IMR-90 (cell line): Measurements from ENCODE around the gene PRF1. TPM values are rescaled to one million over a fixed set of nuclear protein-coding genes. Genes with fewer than 3 reads are reported as not detected.

Experiments used
- ATAC-seq: fragments of 200-7000 bp; cut with Tn5 transposase; 2 replicates; pipeline ENCODE4 v1.9.1; 2020; ENCODE audit warnings: low read depth, mild to moderate bottlenecking, moderate library complexity
- BruUV-seq: library from RNA; stranded (reverse); fragments of 400-500 nt; replicated peaks from 2 replicates; lab custom pipeline; 2021; lab: Mats Ljungman, UMichigan
- CTCF ChIA-PET: fragments of 300-600 bp; formaldehyde crosslinking; extraction: SDS; loops from one replicate; lab custom pipeline; 2021; ENCODE audit warnings: antibody characterized with exemption; lab: Yijun Ruan, JAX
- POLR2A ChIA-PET: fragments of 300-600 bp; sonication (Branson Sonifier 250); formaldehyde crosslinking; loops from one replicate; lab custom pipeline; 2022; ENCODE audit warnings: antibody characterized with exemption; ENCODE audit not compliant: unreplicated experiment; lab: Charles Lee
- DNase-seq: peaks from one replicate; pipeline ENCODE4 v3.0.0; 2013
- H2AFZ ChIP-seq: replicated peaks from 2 replicates; pipeline ENCODE3; 2013; ENCODE audit warnings: low read length, mild to moderate bottlenecking; ENCODE audit not compliant: poor library complexity
- H2AK5ac ChIP-seq: 2 replicates; pipeline ENCODE4 v1.6.1; 2013; ENCODE audit warnings: low read depth, low read length, inconsistent platforms
- H2AK9ac ChIP-seq: replicated peaks from 2 replicates; pipeline ENCODE3; 2013; ENCODE audit warnings: mild to moderate bottlenecking, low read depth, low read length, moderate library complexity; ENCODE audit not compliant: poor library complexity
- H2BK120ac ChIP-seq: 2 replicates; pipeline ENCODE4 v1.6.1; 2013; ENCODE audit warnings: low read depth, low read length, inconsistent platforms
- H2BK15ac ChIP-seq: 3 replicates; pipeline ENCODE4 v1.6.1; 2013; ENCODE audit warnings: low read depth, low read length, inconsistent platforms
- H2BK20ac ChIP-seq: 2 replicates; pipeline ENCODE4 v1.6.1; 2013; ENCODE audit warnings: low read depth, mild to moderate bottlenecking, inconsistent platforms, low read length, moderate library complexity
- H2BK5ac ChIP-seq: 2 replicates; pipeline ENCODE4 v1.6.1; 2013; ENCODE audit warnings: mild to moderate bottlenecking, low read depth, low read length, inconsistent platforms; ENCODE audit not compliant: poor library complexity, severe bottlenecking
- H3K14ac ChIP-seq: replicated peaks from 2 replicates; pipeline ENCODE4 v1.6.1; 2013; ENCODE audit warnings: low read depth, low read length, inconsistent platforms
- H3K18ac ChIP-seq: 2 replicates; pipeline ENCODE4 v1.6.1; 2013; ENCODE audit warnings: low read depth, low read length, control low read depth
- H3K23ac ChIP-seq: 2 replicates; pipeline ENCODE4 v1.6.1; 2013; ENCODE audit warnings: low read depth, low read length, inconsistent platforms
- H3K27ac ChIP-seq: 2 replicates; pipeline ENCODE4 v1.5.1; 2013; ENCODE audit warnings: mild to moderate bottlenecking, control low read depth, low read length; ENCODE audit not compliant: insufficient read depth
- H3K27me3 ChIP-seq: 2 replicates; pipeline ENCODE4 v1.6.1; 2013; ENCODE audit warnings: low read length; ENCODE audit not compliant: control insufficient read depth, insufficient read depth
- H3K36me3 ChIP-seq: 2 replicates; pipeline ENCODE4 v1.6.1; 2013; ENCODE audit warnings: low read length, mixed read lengths; ENCODE audit not compliant: control insufficient read depth, insufficient read depth
- H3K4ac ChIP-seq: 2 replicates; pipeline ENCODE4 v1.6.1; 2013; ENCODE audit warnings: low read depth, low read length, inconsistent platforms
- H3K4me1 ChIP-seq: 2 replicates; pipeline ENCODE4 v1.6.1; 2013; ENCODE audit warnings: low read length, mixed read lengths; ENCODE audit not compliant: control insufficient read depth, insufficient read depth
- H3K4me2 ChIP-seq: 2 replicates; pipeline ENCODE4 v1.6.1; 2013; ENCODE audit warnings: low read depth, mild to moderate bottlenecking, control low read depth, low read length, moderate library complexity
- H3K4me3 ChIP-seq: 2 replicates; pipeline ENCODE4 v1.5.1; 2013; ENCODE audit warnings: low read depth, mild to moderate bottlenecking, control low read depth, low read length, moderate library complexity; ENCODE audit not compliant: insufficient read depth
- H3K56ac ChIP-seq: 2 replicates; pipeline ENCODE4 v1.6.1; 2013; ENCODE audit warnings: low read length, inconsistent platforms; ENCODE audit not compliant: insufficient read depth; ENCODE audit errors: extremely low read depth
- H3K79me1 ChIP-seq, 2 experiments: 2 replicates each; pipeline ENCODE4 v1.6.1; 2013; ENCODE audit warnings: low read length in 2 of 2, inconsistent platforms in 1 of 2, low read depth in 1 of 2
- H3K9ac ChIP-seq: 2 replicates; pipeline ENCODE4 v1.6.1; 2013; ENCODE audit warnings: low read depth, low read length, control low read depth
- H3K9me1 ChIP-seq: 2 replicates; pipeline ENCODE4 v1.6.1; 2013; ENCODE audit warnings: low read length, inconsistent platforms; ENCODE audit not compliant: insufficient read depth
- H3K9me3 ChIP-seq: 2 replicates; pipeline ENCODE4 v1.6.1; 2013; ENCODE audit warnings: low read length; ENCODE audit not compliant: control insufficient read depth, insufficient read depth
- H4K20me1 ChIP-seq: 2 replicates; pipeline ENCODE4 v1.6.1; 2013; ENCODE audit warnings: low read length, inconsistent platforms; ENCODE audit not compliant: insufficient read depth
- H4K5ac ChIP-seq: 2 replicates; pipeline ENCODE4 v1.6.1; 2013; ENCODE audit warnings: mild to moderate bottlenecking, low read depth, low read length, control low read depth
- H4K8ac ChIP-seq, 2 experiments: 2 replicates each; pipeline ENCODE4 v1.6.1; 2013; ENCODE audit warnings: low read depth in 2 of 2, low read length in 2 of 2, control low read depth in 1 of 2, inconsistent platforms in 1 of 2
- H4K91ac ChIP-seq: 2 replicates; pipeline ENCODE4 v1.6.1; 2013; ENCODE audit warnings: low read depth, low read length, inconsistent platforms; ENCODE audit not compliant: insufficient read depth
- BHLHE40 ChIP-seq: fragments of 150-350 bp; IDR thresholded peaks from 2 replicates; pipeline ENCODE4 v1.6.1; 2016; ENCODE audit warnings: mild to moderate bottlenecking, low read depth, low read length
- CEBPB ChIP-seq: IDR thresholded peaks from 2 replicates; pipeline ENCODE4 v1.6.1; 2012; ENCODE audit warnings: low read depth, low read length, improper control_type of control experiment
- CHD1 ChIP-seq: IDR thresholded peaks from 2 replicates; pipeline ENCODE4 v1.6.1; 2012; ENCODE audit warnings: low read depth, low read length, improper control_type of control experiment
- CTCF ChIP-seq: conservative IDR thresholded peaks from 2 replicates; pipeline ENCODE4 v1.5.1; 2012; ENCODE audit warnings: mild to moderate bottlenecking, low read depth, low read length, improper control_type of control experiment
- ELK1 ChIP-seq: fragments of 150-350 bp; IDR thresholded peaks from 2 replicates; pipeline ENCODE4 v1.6.1; 2016; ENCODE audit warnings: low read depth, mild to moderate bottlenecking, low read length, moderate library complexity, borderline replicate concordance
- FOS ChIP-seq: fragments of 150-350 bp; IDR thresholded peaks from 2 replicates; pipeline ENCODE4 v1.6.1; 2016; ENCODE audit warnings: low read depth, low read length
- MAFK ChIP-seq: IDR thresholded peaks from 2 replicates; pipeline ENCODE4 v1.6.1; 2012; ENCODE audit warnings: low read depth, low read length, improper control_type of control experiment
- MAZ ChIP-seq: IDR thresholded peaks from 2 replicates; pipeline ENCODE4 v1.6.1; 2012; ENCODE audit warnings: low read depth, mild to moderate bottlenecking, low read length, improper control_type of control experiment, moderate library complexity, borderline replicate concordance
- MXI1 ChIP-seq: IDR thresholded peaks from 2 replicates; pipeline ENCODE4 v1.6.1; 2012; ENCODE audit warnings: low read depth, mild to moderate bottlenecking, low read length, moderate library complexity, borderline replicate concordance
- NFE2L2 ChIP-seq: fragments of 150-350 bp; IDR thresholded peaks from 2 replicates; pipeline ENCODE4 v1.6.1; 2016; ENCODE audit warnings: low read depth, mild to moderate bottlenecking, low read length
- POLR2A ChIP-seq: IDR thresholded peaks from 2 replicates; pipeline ENCODE4 v1.6.1; 2012; ENCODE audit warnings: mild to moderate bottlenecking, low read depth, low read length
- RAD21 ChIP-seq: IDR thresholded peaks from 2 replicates; pipeline ENCODE4 v1.6.1; 2012; ENCODE audit warnings: low read length, improper control_type of control experiment
- RCOR1 ChIP-seq: IDR thresholded peaks from 2 replicates; pipeline ENCODE4 v1.6.1; 2012; ENCODE audit warnings: mild to moderate bottlenecking, low read length, improper control_type of control experiment; ENCODE audit not compliant: insufficient replicate concordance
- RFX5 ChIP-seq: IDR thresholded peaks from 2 replicates; pipeline ENCODE4 v1.8.0; 2012; ENCODE audit warnings: low read depth, mild to moderate bottlenecking, low read length, moderate library complexity
- SMC3 ChIP-seq: fragments of 150-350 bp; IDR thresholded peaks from 2 replicates; pipeline ENCODE4 v1.6.1; 2016; ENCODE audit warnings: low read depth, mild to moderate bottlenecking, antibody characterized with exemption, low read length, moderate library complexity
- USF2 ChIP-seq: fragments of 150-350 bp; IDR thresholded peaks from 2 replicates; pipeline ENCODE4 v1.6.1; 2017; ENCODE audit warnings: mild to moderate bottlenecking, antibody characterized with exemption, low read length, low read depth
- WGBS, 2 experiments: methylation state at CpG; one replicate each; pipeline versions ENCODE4 v1.1.5 to v1.1.7; 2013; ENCODE audit warnings: missing lambda C conversion rate in 2 of 2; ENCODE audit not compliant: insufficient read length in 1 of 2; ENCODE audit errors: extremely low coverage in 2 of 2; 5-methylcytosine and 5-hydroxymethylcytosine counted together
- dilution Hi-C: fragments of 300-500 bp; cut with HindIII; formaldehyde crosslinking; loops from one replicate; pipeline ENCODE4 v1.14.3; 2018; ENCODE audit warnings: low sequenced_read_pairs; ENCODE audit not compliant: unreplicated experiment
- in situ Hi-C: fragments of 300-500 bp; cut with MboI; formaldehyde crosslinking; loops from 3 replicates; pipeline ENCODE4 v1.14.3; 2019; ENCODE audit warnings: low sequenced_read_pairs, inconsistent platforms, mixed read lengths
- intact Hi-C: fragments of 100-400 bp; cut with micrococcal nuclease; formaldehyde crosslinking; loops from 2 replicates; pipeline ENCODE4 v1.10.0; 2022
- polyA plus RNA-seq, 3 experiments: library from polyadenylated mRNA; depleted of rRNA; stranded (reverse); fragments of >200 nt; gene quantifications; 2 replicates each; pipeline ENCODE4 v1.2.3, GENCODE V29; 2012; ENCODE audit warnings: low replicate concordance in 1 of 3
- total RNA-seq: library from RNA; depleted of rRNA; stranded (reverse); fragments of >200 nt; gene quantifications from 2 replicates; pipeline ENCODE4 v1.2.3, GENCODE V29; 2012

Gene PRF1
- total and polyA plus RNA-seq, 2 of the 4 experiments (the other 2 are of a cell fraction), result not detected

- Histone ChIP-seq H2BK5ac (no peak overlapping the region), H2BK20ac (no peak overlapping the region), H4K5ac (no peak overlapping the region), H4K91ac (no peak overlapping the region), H3K23ac (no peak overlapping the region; the same call in 1 of the 2 replicates), H3K18ac (no peak overlapping the region), H3K14ac (no peak overlapping the region), H2BK15ac (no peak overlapping the region; the same call in 2 of the 3 replicates), H3K4me2 (no peak overlapping the region), H3K4me1 (peaks cover 5% of the 10 kb centered on the region; the same call in 1 of the 2 replicates), H3K27ac (no peak overlapping the region), H3K9me3 (no peaks in the 10 kb centered on the region), H4K8ac (no peak overlapping the region), H3K4ac (no peak overlapping the region), H4K20me1 (no peaks in the 10 kb centered on the region), H3K9me1 (no peaks in the 10 kb centered on the region; the same call in 1 of the 2 replicates), H3K79me1 (no peaks in the 10 kb centered on the region), H3K4me3 (no peak overlapping the region), H3K27me3 (peaks cover 9% of the 10 kb centered on the region), H3K9ac (no peak overlapping the region), H2AK5ac (no peak overlapping the region), H2BK120ac (no peak overlapping the region), H2AFZ (no peak overlapping the region), H2AK9ac (no peak overlapping the region), H3K36me3 (no peaks in the 10 kb centered on the region), H3K56ac (no peak overlapping the region)
- dilution Hi-C loops, result no loop called here
- ATAC-seq, result no peak
- ChIA-PET CTCF (interaction anchor here (0.6 kb wide), 1 partner anchor 114 kb away, joined by 3 read pairs; no protein-coding TSS in a partner anchor), POLR2A (no interaction called here)
- no peak for DNase-seq
- in situ Hi-C loops, result no loop called here
- intact Hi-C loops, result no loop called here
- no CpG with 5 or more reads among the region's 2 CpGs for WGBS, 2 experiments
- no peak for TF ChIP-seq RAD21
- TF ChIP-seq POLR2A, result no peak
- no peak for TF ChIP-seq MXI1
- no peak for TF ChIP-seq FOS
- no peak for TF ChIP-seq MAZ
- TF ChIP-seq CTCF, result no peak
- TF ChIP-seq CHD1, result no peak
- TF ChIP-seq RCOR1, result no peak
- no peak for TF ChIP-seq RFX5
- no peak for TF ChIP-seq USF2
- TF ChIP-seq ELK1, result no peak
- no peak for TF ChIP-seq BHLHE40
- no peak for TF ChIP-seq SMC3
- no peak for TF ChIP-seq NFE2L2
- no peak for TF ChIP-seq MAFK
- TF ChIP-seq CEBPB, result no peak
- no TSS peak for BruUV-seq
Measured at GRCh38 chr10:70557876-70558275, 44.7 kb downstream of the PRF1 start.
